Liver (tissue), 10 donors: ENCODE measurements around the gene S100G. TPM values are rescaled to one million over a fixed set of nuclear protein-coding genes. Genes with fewer than 3 reads are reported as not detected.
A peak's percentile ranks its signal among the peaks of the same experiment; 100 is the strongest.

Source experiments
- DNase-seq: peaks from one replicate; pipeline ENCODE4 v3.0.0-alpha.2; 2017; ENCODE audit warnings: low spot score
- H3K27ac ChIP-seq, 2 donors: one replicate each; pipeline ENCODE4 v1.7.0; 2013; ENCODE audit warnings: inconsistent platforms in 2 of 2, low read length in 2 of 2, control low read depth in 1 of 2, low read depth in 1 of 2, mild to moderate bottlenecking in 1 of 2
- H3K27me3 ChIP-seq, 4 donors: one replicate each; pipeline versions ENCODE4 v1.6.1 to v1.7.0; 2013; ENCODE audit warnings: low read length in 3 of 4, inconsistent platforms in 1 of 4, mild to moderate bottlenecking in 1 of 4, moderate library complexity in 1 of 4; ENCODE audit not compliant: control insufficient read depth in 4 of 4, insufficient read depth in 4 of 4
- H3K36me3 ChIP-seq, 4 donors: one replicate each; pipeline versions ENCODE4 v1.6.1 to v1.7.0; 2013; ENCODE audit warnings: low read length in 3 of 4, mild to moderate bottlenecking in 3 of 4, low read depth in 1 of 4, moderate library complexity in 1 of 4; ENCODE audit not compliant: control insufficient read depth in 4 of 4, insufficient read depth in 3 of 4
- H3K4me1 ChIP-seq, 4 donors: one replicate each; pipeline versions ENCODE4 v1.6.1 to v1.7.0; 2013; ENCODE audit warnings: low read length in 3 of 4, mild to moderate bottlenecking in 3 of 4, moderate library complexity in 1 of 4; ENCODE audit not compliant: control insufficient read depth in 4 of 4, insufficient read depth in 4 of 4
- H3K4me3 ChIP-seq, 3 donors: one replicate each; pipeline versions ENCODE4 v1.6.1 to v1.7.0; 2013; ENCODE audit warnings: low read length in 3 of 3, control low read depth in 1 of 3, low read depth in 1 of 3, mild to moderate bottlenecking in 1 of 3
- H3K9ac ChIP-seq, 2 donors: one replicate each; pipeline ENCODE4 v1.7.0; 2013; ENCODE audit warnings: low read length in 2 of 2, mild to moderate bottlenecking in 2 of 2, moderate library complexity in 2 of 2, control low read depth in 1 of 2, low read depth in 1 of 2
- H3K9me3 ChIP-seq, 4 donors: one replicate each; pipeline versions ENCODE4 v1.6.1 to v1.7.0; 2013; ENCODE audit warnings: low read length in 3 of 4; ENCODE audit not compliant: control insufficient read depth in 4 of 4
- ATF3 ChIP-seq: IDR thresholded peaks from 2 replicates; pipeline ENCODE4 v1.6.1; 2016; ENCODE audit warnings: antibody characterized with exemption
- FOXA1 ChIP-seq: IDR thresholded peaks from 2 replicates; pipeline ENCODE4 v1.6.1; 2016; ENCODE audit warnings: antibody characterized with exemption
- GABPA ChIP-seq, 2 donors: IDR thresholded peaks in 1 of 2; conservative IDR thresholded peaks in 1 of 2; 2 replicates each; pipeline ENCODE4 v1.6.1; 2016; ENCODE audit warnings: antibody characterized with exemption in 2 of 2, mild to moderate bottlenecking in 1 of 2, moderate library complexity in 1 of 2
- HNF4A ChIP-seq, 2 donors: conservative IDR thresholded peaks; 2 replicates each; pipeline ENCODE4 v1.6.1; 2016; ENCODE audit warnings: antibody characterized with exemption in 2 of 2, mild to moderate bottlenecking in 2 of 2
- HNF4G ChIP-seq: IDR thresholded peaks from 2 replicates; pipeline ENCODE4 v1.6.1; 2016; ENCODE audit warnings: antibody characterized with exemption
- JUND ChIP-seq, 2 donors: IDR thresholded peaks; 2 replicates each; pipeline ENCODE4 v1.6.1; 2016; ENCODE audit warnings: antibody characterized with exemption in 2 of 2
- MAX ChIP-seq: IDR thresholded peaks from 2 replicates; pipeline ENCODE4 v1.6.1; 2016; ENCODE audit warnings: antibody characterized with exemption
- RXRA ChIP-seq, 2 donors: IDR thresholded peaks; 2 replicates each; pipeline ENCODE4 v1.6.1; 2017 to 2018; ENCODE audit warnings: antibody characterized with exemption in 2 of 2, mild to moderate bottlenecking in 1 of 2
- SP1 ChIP-seq: IDR thresholded peaks from 2 replicates; pipeline ENCODE4 v1.6.1; 2018; ENCODE audit warnings: antibody characterized with exemption, mild to moderate bottlenecking
- WGBS: extraction: QIAGEN DNeasy Blood & Tissue Kit; methylation state at CpG from one replicate; pipeline ENCODE4 v1.1.7; 2013; 5-methylcytosine and 5-hydroxymethylcytosine counted together
- polyA plus RNA-seq, 2 donors: library from polyadenylated mRNA; stranded (reverse) in 1 of 2; unstranded in 1 of 2; fragments of 200-250 nt in 1 of 2; fragments of >200 nt in 1 of 2; fragmentation: Nextera tagmentation in 1 of 2; extraction: Ambion mirVana in 1 of 2; gene quantifications; one replicate each; pipeline versions ENCODE4 v1.2.1 to v1.2.3, GENCODE V29; 2013 to 2015
- small RNA-seq: library from RNA; depleted of rRNA; stranded (forward); fragments of <200 nt; gene quantifications from one replicate; pipeline ENCODE3, GENCODE V24; 2014
- total RNA-seq, 2 donors: library from RNA; depleted of rRNA; stranded (reverse); fragments of >200 nt; gene quantifications; one replicate each; pipeline ENCODE4 v1.2.3, GENCODE V29; 2014
- donor health status: healthy.
- donor health status: healthy.
- donor health status: healthy.
- donor health status: healthy.
- donor health status: healthy.

The S100G gene
- total and polyA plus RNA-seq, 4 donors: not detected

GRCh38 chrX:16700734-16701133 lies 50.8 kb downstream of the S100G start:
- H3K36me3 ChIP-seq: peaks cover 0 to 4% (median 0%) of the 10 kb centered on the region in 4 donors
- H3K4me3 ChIP-seq: no peak overlapping the region

GRCh38 chrX:16702700-16703599 lies 53.0 kb downstream of the S100G start:
- no peak for TF ChIP-seq ATF3
- no peak for TF ChIP-seq FOXA1
- no peak for TF ChIP-seq GABPA (IDR thresholded peaks at IDR 0.05 in 1 of 2, conservative IDR thresholded peaks at IDR 0.05 in 1 of 2)
- TF ChIP-seq RXRA (IDR thresholded peaks at IDR 0.05): no peak
- TF ChIP-seq HNF4G: no peak
- no peak for TF ChIP-seq MAX
- H3K4me3 ChIP-seq: no peak overlapping the region
- DNase-seq: no peak
- H3K27ac ChIP-seq: no peak overlapping the region
- H3K4me1 ChIP-seq: peaks cover 0 to 2% (median 0%) of the 10 kb centered on the region in 4 donors
- no peaks in the 10 kb centered on the region for H3K9me3 ChIP-seq
- no peaks in the 10 kb centered on the region for H3K27me3 ChIP-seq
- peaks cover 0 to 3% (median 1%) of the 10 kb centered on the region in 4 donors for H3K36me3 ChIP-seq
- H3K9ac ChIP-seq: no peak overlapping the region
- 65% methylated on average over 15 of the region's 15 CpGs for WGBS

More at GRCh38 chrX:16700734-16701133, 50.8 kb downstream of the S100G start:
- H3K27ac ChIP-seq: no peak overlapping the region
- DNase-seq: no peak
- H3K4me1 ChIP-seq: peaks cover 0 to 5% (median 2%) of the 10 kb centered on the region in 4 donors
- WGBS: 64% methylated on average over 2 of the region's 2 CpGs
- TF ChIP-seq MAX (no peak), JUND (IDR thresholded peaks at IDR 0.05) (no peak), HNF4A (conservative IDR thresholded peaks at IDR 0.05) (peak; percentile 59 to 68), RXRA (IDR thresholded peaks at IDR 0.05) (peak; percentile 14 to 21), SP1 (peak; percentile 40)
- no peaks in the 10 kb centered on the region for H3K9me3 ChIP-seq
- H3K27me3 ChIP-seq: peaks cover 0 to 2% (median 0%) of the 10 kb centered on the region in 4 donors
- no peak overlapping the region for H3K9ac ChIP-seq

Small RNA genes within 50 kb of the gene (small RNA-seq; reads per million reads assigned to genes)
- not detected for gene MIR548AM

Other genes with a start within 250 kb of the S100G start
- 10 to 100 TPM; 10.5 to 11.2 TPM for gene CTPS2, start 62.5 kb downstream of the S100G start, total RNA-seq
- gene CTPS2, start 62.5 kb downstream of the S100G start, polyA plus RNA-seq: 1 to 10 TPM; 3.0 to 3.9 TPM
- gene SYAP1, start 69.5 kb downstream of the S100G start, total RNA-seq: 10 to 100 TPM; 17.6 to 24.9 TPM
- 10 to 100 TPM in 1 of 2 donors, 1 to 10 TPM in 1; 9.6 to 29.0 TPM for gene SYAP1, start 69.5 kb downstream of the S100G start, polyA plus RNA-seq
- 1 to 10 TPM; 6.0 to 7.4 TPM for gene TXLNG, start 136.3 kb downstream of the S100G start, total RNA-seq
- gene TXLNG, start 136.3 kb downstream of the S100G start, polyA plus RNA-seq: 1 to 10 TPM; 3.7 to 4.1 TPM
- gene RBBP7, start 220.2 kb downstream of the S100G start, total RNA-seq: 10 to 100 TPM; 32.5 to 77.9 TPM
- 10 to 100 TPM; 34.0 to 37.1 TPM for gene RBBP7, start 220.2 kb downstream of the S100G start, polyA plus RNA-seq